Measurements from ENCODE around the gene ALS2.

DNA sequence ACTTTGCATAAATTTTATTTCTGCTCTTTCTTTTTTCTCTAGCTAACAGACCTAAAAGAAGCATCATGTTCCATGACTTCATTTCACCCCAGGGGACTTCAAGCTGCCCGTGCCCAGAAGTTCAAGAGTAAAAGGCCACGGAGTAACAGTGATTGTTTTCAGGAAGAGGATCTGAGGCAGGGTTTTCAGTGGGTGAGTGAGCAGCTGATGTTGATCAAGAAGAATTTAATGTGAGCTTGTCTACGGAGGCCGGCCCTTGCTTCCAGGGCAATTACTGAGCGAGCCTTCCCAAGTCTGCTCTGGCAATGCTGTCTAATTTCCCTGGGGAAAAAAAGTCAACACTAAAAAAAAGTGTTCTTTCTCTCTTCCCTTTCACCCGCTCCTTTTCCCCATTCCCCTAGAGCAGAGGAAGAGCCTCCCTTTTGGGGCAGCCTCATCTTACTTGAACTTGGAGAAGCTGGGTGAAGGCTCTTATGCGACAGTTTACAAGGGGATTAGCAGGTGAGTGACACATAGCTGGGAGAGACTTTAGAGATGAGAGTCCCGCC lies 26.8 kb upstream of the ALS2 start:
- no peak for TF ChIP-seq POLR2AphosphoS5 (IDR thresholded peaks at IDR 0.05; ENCODE audit: low read depth, low read length)
- TF ChIP-seq, protein P1, sequence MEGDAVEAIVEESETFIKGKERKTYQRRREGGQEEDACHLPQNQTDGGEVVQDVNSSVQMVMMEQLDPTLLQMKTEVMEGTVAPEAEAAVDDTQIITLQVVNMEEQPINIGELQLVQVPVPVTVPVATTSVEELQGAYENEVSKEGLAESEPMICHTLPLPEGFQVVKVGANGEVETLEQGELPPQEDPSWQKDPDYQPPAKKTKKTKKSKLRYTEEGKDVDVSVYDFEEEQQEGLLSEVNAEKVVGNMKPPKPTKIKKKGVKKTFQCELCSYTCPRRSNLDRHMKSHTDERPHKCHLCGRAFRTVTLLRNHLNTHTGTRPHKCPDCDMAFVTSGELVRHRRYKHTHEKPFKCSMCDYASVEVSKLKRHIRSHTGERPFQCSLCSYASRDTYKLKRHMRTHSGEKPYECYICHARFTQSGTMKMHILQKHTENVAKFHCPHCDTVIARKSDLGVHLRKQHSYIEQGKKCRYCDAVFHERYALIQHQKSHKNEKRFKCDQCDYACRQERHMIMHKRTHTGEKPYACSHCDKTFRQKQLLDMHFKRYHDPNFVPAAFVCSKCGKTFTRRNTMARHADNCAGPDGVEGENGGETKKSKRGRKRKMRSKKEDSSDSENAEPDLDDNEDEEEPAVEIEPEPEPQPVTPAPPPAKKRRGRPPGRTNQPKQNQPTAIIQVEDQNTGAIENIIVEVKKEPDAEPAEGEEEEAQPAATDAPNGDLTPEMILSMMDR (IDR thresholded peaks at IDR 0.05), result no peak
- TF ChIP-seq, protein P2, sequence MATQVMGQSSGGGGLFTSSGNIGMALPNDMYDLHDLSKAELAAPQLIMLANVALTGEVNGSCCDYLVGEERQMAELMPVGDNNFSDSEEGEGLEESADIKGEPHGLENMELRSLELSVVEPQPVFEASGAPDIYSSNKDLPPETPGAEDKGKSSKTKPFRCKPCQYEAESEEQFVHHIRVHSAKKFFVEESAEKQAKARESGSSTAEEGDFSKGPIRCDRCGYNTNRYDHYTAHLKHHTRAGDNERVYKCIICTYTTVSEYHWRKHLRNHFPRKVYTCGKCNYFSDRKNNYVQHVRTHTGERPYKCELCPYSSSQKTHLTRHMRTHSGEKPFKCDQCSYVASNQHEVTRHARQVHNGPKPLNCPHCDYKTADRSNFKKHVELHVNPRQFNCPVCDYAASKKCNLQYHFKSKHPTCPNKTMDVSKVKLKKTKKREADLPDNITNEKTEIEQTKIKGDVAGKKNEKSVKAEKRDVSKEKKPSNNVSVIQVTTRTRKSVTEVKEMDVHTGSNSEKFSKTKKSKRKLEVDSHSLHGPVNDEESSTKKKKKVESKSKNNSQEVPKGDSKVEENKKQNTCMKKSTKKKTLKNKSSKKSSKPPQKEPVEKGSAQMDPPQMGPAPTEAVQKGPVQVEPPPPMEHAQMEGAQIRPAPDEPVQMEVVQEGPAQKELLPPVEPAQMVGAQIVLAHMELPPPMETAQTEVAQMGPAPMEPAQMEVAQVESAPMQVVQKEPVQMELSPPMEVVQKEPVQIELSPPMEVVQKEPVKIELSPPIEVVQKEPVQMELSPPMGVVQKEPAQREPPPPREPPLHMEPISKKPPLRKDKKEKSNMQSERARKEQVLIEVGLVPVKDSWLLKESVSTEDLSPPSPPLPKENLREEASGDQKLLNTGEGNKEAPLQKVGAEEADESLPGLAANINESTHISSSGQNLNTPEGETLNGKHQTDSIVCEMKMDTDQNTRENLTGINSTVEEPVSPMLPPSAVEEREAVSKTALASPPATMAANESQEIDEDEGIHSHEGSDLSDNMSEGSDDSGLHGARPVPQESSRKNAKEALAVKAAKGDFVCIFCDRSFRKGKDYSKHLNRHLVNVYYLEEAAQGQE (IDR thresholded peaks at IDR 0.05; ENCODE audit: insufficient read depth in 1 of 2, low read depth in 2 of 2, low read length in 1 of 2), result no peak

Measured in Panc1 (cell line).